Measurements from ENCODE around the gene C1orf159.

DNA sequence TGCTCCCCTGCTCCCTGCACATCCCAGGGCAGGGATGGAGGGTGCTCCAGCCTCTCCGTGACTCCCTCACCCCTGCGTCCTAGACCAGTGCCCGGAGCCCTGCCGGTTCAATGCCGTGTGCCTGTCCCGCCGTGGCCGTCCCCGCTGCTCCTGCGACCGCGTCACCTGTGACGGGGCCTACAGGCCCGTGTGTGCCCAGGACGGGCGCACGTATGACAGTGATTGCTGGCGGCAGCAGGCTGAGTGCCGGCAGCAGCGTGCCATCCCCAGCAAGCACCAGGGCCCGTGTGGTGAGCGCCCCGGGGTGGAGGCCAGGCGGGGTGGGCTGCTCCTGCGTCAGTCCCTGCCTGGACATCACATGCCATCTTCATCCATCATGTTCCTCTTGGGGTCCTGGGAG, 74.0 kb downstream of the C1orf159 start:
- TF ChIP-seq, protein P1, sequence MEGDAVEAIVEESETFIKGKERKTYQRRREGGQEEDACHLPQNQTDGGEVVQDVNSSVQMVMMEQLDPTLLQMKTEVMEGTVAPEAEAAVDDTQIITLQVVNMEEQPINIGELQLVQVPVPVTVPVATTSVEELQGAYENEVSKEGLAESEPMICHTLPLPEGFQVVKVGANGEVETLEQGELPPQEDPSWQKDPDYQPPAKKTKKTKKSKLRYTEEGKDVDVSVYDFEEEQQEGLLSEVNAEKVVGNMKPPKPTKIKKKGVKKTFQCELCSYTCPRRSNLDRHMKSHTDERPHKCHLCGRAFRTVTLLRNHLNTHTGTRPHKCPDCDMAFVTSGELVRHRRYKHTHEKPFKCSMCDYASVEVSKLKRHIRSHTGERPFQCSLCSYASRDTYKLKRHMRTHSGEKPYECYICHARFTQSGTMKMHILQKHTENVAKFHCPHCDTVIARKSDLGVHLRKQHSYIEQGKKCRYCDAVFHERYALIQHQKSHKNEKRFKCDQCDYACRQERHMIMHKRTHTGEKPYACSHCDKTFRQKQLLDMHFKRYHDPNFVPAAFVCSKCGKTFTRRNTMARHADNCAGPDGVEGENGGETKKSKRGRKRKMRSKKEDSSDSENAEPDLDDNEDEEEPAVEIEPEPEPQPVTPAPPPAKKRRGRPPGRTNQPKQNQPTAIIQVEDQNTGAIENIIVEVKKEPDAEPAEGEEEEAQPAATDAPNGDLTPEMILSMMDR (IDR thresholded peaks at IDR 0.05; ENCODE audit: borderline replicate concordance, extremely low read depth, low read length, poor library complexity, severe bottlenecking) = no peak
- no peak for TF ChIP-seq EZH2 (IDR thresholded peaks at IDR 0.05; ENCODE audit: borderline replicate concordance, low read depth, low read length, severe bottlenecking)

Data from DND-41 (cell line).